Fibroblast of the aortic adventitia (primary cell): ENCODE data around the gene MIPEP. TPM values are rescaled to one million over a fixed set of nuclear protein-coding genes. Genes with fewer than 3 reads are reported as not detected.

Experiments used
- DNase-seq: peaks from one replicate; pipeline ENCODE4 v3.0.0-alpha.2; 2010; ENCODE audit warnings: low read depth
- H3K4me3 ChIP-seq: 2 replicates; pipeline ENCODE4 v1.5.1; 2011; ENCODE audit warnings: low read depth, mild to moderate bottlenecking, control low read depth, low read length, moderate library complexity
- CTCF ChIP-seq: IDR thresholded peaks from 2 replicates; pipeline ENCODE4 v1.5.1; 2011; ENCODE audit warnings: mild to moderate bottlenecking, low read length, control low read depth, inconsistent platforms; ENCODE audit not compliant: insufficient read depth
- total RNA-seq: library from RNA; depleted of rRNA; stranded (reverse); fragments of >200 nt; gene quantifications from 2 replicates; pipeline ENCODE4 v1.2.3, GENCODE V29; 2012; ENCODE audit warnings: low replicate concordance

The MIPEP gene
- total RNA-seq, 1 donor = 28.1 TPM

GRCh38 chr13:23849670-23850069 lies 39.5 kb downstream of the MIPEP start:
- no peak for DNase-seq
- TF ChIP-seq CTCF = no peak
- no peak overlapping the region for H3K4me3 ChIP-seq

- no peak for TF ChIP-seq CTCF
- H3K4me3 ChIP-seq = no peak overlapping the region
- peak; percentile 28 for DNase-seq
Measured at GRCh38 chr13:23848646-23849141, 40.5 kb downstream of the MIPEP start.

GRCh38 chr13:23848019-23848418 lies 41.2 kb downstream of the MIPEP start:
- no peak overlapping the region for H3K4me3 ChIP-seq
- no peak for DNase-seq
- TF ChIP-seq CTCF = no peak

GRCh38 chr13:23847497-23847896 lies 41.7 kb downstream of the MIPEP start:
- no peak for TF ChIP-seq CTCF
- no peak for DNase-seq
- no peak overlapping the region for H3K4me3 ChIP-seq

GRCh38 chr13:23845105-23845725 lies 44.0 kb downstream of the MIPEP start:
- no peak overlapping the region for H3K4me3 ChIP-seq
- no peak for DNase-seq
- no peak for TF ChIP-seq CTCF

GRCh38 chr13:23844132-23844531 lies 45.1 kb downstream of the MIPEP start:
- DNase-seq = no peak
- TF ChIP-seq CTCF = no peak

GRCh38 chr13:23843436-23843835 lies 45.8 kb downstream of the MIPEP start:
- no peak overlapping the region for H3K4me3 ChIP-seq
- DNase-seq = no peak
- TF ChIP-seq CTCF = no peak

More at GRCh38 chr13:23844132-23844531, 45.1 kb downstream of the MIPEP start:
- no peak overlapping the region for H3K4me3 ChIP-seq
